CD8-positive, alpha-beta memory T cell (primary cell): ENCODE results near the gene LAMTOR5. TPM values are rescaled to one million over a fixed set of nuclear protein-coding genes. Genes with fewer than 3 reads are reported as not detected.
"Not testable (repeated sequence)": the region's sequence is repeated elsewhere in the genome, so short reads cannot be mapped to it uniquely, and the experiment has no call there.

Source experiments
- CTCF ChIA-PET: fragments of 350-600 bp; sonication (Branson Sonifier 250); formaldehyde crosslinking; loops from one replicate; lab custom pipeline; 2021; ENCODE audit warnings: antibody characterized with exemption; lab: Charles Lee
- POLR2A ChIA-PET: fragments of 350-600 bp; sonication (Branson Sonifier 250); formaldehyde crosslinking; loops from one replicate; lab custom pipeline; 2021; ENCODE audit warnings: antibody characterized with exemption; lab: Charles Lee
- DNase-seq, 5 donors: peaks; one replicate each; pipeline versions ENCODE4 v3.0.0 to v3.0.0-alpha.2; 2020 to 2022; ENCODE audit warnings: mixed read lengths in 1 of 5
- H3K27ac ChIP-seq: one replicate; pipeline ENCODE4 v1.7.0; 2013; ENCODE audit warnings: low read depth, mild to moderate bottlenecking, low read length, moderate library complexity
- H3K27me3 ChIP-seq: 2 replicates; pipeline ENCODE4 v1.7.0; 2013; ENCODE audit warnings: low read length, mild to moderate bottlenecking; ENCODE audit not compliant: insufficient read depth, poor library complexity, severe bottlenecking
- H3K36me3 ChIP-seq: 2 replicates; pipeline ENCODE4 v1.7.0; 2013; ENCODE audit warnings: mild to moderate bottlenecking, low read length, moderate library complexity; ENCODE audit not compliant: insufficient read depth
- H3K4me1 ChIP-seq: 2 replicates; pipeline ENCODE4 v1.7.0; 2013; ENCODE audit warnings: mild to moderate bottlenecking, low read length, moderate library complexity; ENCODE audit not compliant: insufficient read depth
- H3K4me3 ChIP-seq: 2 replicates; pipeline ENCODE4 v1.7.0; 2013; ENCODE audit warnings: mild to moderate bottlenecking, low read length
- H3K9me3 ChIP-seq: 2 replicates; pipeline ENCODE4 v1.7.0; 2013; ENCODE audit warnings: mild to moderate bottlenecking, low read length
- H3K27ac Mint-ChIP-seq, 8 donors: one replicate each; pipeline ENCODE4 v1.8.0; 2020 to 2021; ENCODE audit warnings: mixed read lengths in 8 of 8, mild to moderate bottlenecking in 6 of 8, inconsistent platforms in 3 of 8, moderate library complexity in 3 of 8
- H3K27me3 Mint-ChIP-seq, 2 donors: one replicate each; pipeline ENCODE4 v1.8.0; 2020 to 2021; ENCODE audit warnings: mixed read lengths in 2 of 2, mild to moderate bottlenecking in 1 of 2, moderate library complexity in 1 of 2
- H3K36me3 Mint-ChIP-seq, 3 donors: one replicate each; pipeline ENCODE4 v1.8.0; 2020 to 2021; ENCODE audit warnings: mixed read lengths in 3 of 3, inconsistent platforms in 1 of 3, mild to moderate bottlenecking in 1 of 3
- H3K4me1 Mint-ChIP-seq, 3 donors: one replicate each; pipeline ENCODE4 v1.8.0; 2020 to 2021; ENCODE audit warnings: mixed read lengths in 3 of 3, inconsistent platforms in 1 of 3, mild to moderate bottlenecking in 1 of 3
- H3K4me3 Mint-ChIP-seq, 7 donors: one replicate each; pipeline ENCODE4 v1.8.0; 2020 to 2021; ENCODE audit warnings: mixed read lengths in 7 of 7, mild to moderate bottlenecking in 6 of 7, moderate library complexity in 4 of 7, inconsistent platforms in 2 of 7
- H3K9me3 Mint-ChIP-seq, 5 donors: one replicate each; pipeline ENCODE4 v1.8.0; 2020 to 2022; ENCODE audit warnings: mixed read lengths in 5 of 5, mild to moderate bottlenecking in 3 of 5, moderate library complexity in 2 of 5, inconsistent platforms in 1 of 5
- polyA plus RNA-seq: library from polyadenylated mRNA; unstranded; fragments of 300-500 nt; fragmentation: Illumina TruSeq; gene quantifications from one replicate; pipeline ENCODE4 v1.2.3, GENCODE V29; 2021
- total RNA-seq, 2 experiments: library from RNA; stranded (reverse); gene quantifications; one replicate each; pipeline ENCODE4 v1.2.3, GENCODE V29; 2021

Gene LAMTOR5
- total and polyA plus RNA-seq, 3 experiments from 2014 or later = 148 to 262 (median 157) TPM

DNA sequence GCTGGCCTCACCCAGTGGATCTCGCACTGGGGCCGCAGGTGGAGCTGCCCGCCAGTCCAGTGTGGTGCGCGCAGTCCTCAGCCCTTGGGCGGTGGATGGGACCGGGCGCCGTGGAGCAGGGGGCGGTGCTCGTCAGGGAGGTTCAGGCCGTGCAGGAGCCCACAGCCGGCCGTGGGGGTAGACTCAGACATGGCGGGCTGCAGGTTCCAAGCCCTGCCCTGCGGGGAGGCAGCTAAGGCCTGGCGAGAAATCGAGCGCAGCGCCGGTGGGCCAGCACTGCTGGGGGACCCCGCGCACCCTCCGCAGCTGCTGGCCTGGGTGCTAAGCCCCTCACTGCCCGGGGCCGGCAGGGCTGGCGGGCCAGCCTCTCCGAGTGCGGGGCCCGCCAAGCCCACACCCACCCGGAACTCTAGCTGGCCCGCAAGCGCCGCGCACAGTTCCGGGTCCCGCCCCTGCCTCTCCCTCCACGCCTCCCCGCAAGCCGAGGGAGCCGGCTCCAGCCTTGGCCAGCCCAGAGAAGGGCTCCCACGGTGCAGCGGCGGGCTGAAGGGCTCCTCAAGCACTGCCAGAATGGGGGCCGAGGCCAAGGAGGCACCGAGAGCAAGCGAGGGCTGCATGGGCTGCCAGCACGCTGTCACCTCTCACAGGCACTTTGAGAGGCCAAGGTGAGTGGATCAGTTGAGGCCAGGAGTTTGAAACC lies 11.1 kb downstream of the LAMTOR5 start:
- H3K4me1 Mint-ChIP-seq, H3K36me3 ChIP-seq, H3K9me3 Mint-ChIP-seq, H3K27me3 ChIP-seq, H3K4me1 ChIP-seq, H3K27me3 Mint-ChIP-seq, H3K27ac Mint-ChIP-seq, H3K9me3 ChIP-seq, H3K4me3 ChIP-seq, POLR2A ChIA-PET, H3K4me3 Mint-ChIP-seq, H3K27ac ChIP-seq, DNase-seq: not testable (repeated sequence)
- H3K36me3 Mint-ChIP-seq = peaks cover 9 to 50% (median 17%) of the 10 kb centered on the region in 3 donors
- CTCF ChIA-PET = interaction anchor here (1.3 kb wide), 1 partner anchor 64 kb away, joined by 4 read pairs; no protein-coding TSS in a partner anchor

DNA sequence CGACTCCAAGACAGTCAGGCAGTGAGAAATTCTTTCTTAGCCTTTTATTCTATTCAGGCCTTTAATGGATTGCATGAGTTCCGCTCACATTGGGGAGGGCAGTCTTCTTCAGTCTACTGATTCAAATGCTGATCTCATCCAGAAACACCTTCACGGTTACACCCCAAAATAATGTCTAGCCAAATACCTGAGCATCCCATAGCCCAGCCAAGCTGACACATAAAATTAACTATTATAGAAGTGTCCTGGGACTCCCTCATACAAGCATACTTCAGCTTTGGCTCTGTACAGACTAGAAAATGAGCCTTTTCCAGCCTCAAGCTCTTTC lies 13.0 kb downstream of the LAMTOR5 start:
- H3K4me1 Mint-ChIP-seq = no peaks in the 10 kb centered on the region
- CTCF ChIA-PET = no interaction called here

DNA sequence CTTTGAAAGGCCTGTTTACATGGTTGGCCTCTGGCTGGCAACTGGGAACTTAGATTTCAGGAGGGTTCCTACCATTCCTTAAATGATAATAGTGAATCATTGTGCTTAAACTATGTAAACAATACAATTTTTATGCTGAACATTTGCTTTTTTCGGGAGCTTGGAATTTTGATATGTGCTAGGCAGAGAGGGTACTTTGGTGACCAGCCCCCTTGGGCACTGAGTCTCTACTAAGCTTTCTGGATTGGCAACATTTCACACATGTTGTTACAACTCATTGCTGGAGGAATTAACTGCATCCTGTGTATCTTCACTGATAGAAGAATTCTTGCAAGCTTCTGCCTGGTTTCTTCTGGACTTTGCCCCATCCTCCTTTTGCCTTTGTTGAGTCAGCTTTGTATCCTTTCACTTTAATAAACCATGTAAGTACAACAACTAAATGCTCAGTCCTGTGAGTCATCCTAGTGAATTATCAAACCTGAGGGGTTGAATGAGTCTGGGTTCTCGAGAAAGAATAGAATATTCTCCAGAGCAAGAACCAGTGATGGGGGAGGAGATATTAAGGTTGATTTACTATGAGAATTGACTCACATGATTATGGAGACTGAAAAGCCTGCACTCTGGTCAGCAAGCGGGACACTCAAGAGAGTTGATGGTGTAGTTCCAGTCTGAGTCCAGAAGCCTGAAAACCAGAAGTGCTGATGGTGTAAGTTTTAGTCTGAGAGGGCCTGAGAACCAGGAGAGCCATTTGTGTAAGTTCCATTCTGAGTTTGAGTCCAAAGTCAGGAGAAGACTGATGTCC lies 13.6 kb downstream of the LAMTOR5 start:
- Histone ChIP-seq H3K4me1 (no peaks in the 10 kb centered on the region), H3K9me3 (no peaks in the 10 kb centered on the region), H3K4me3 (no peak overlapping the region), H3K36me3 (no peaks in the 10 kb centered on the region), H3K27me3 (no peaks in the 10 kb centered on the region), H3K27ac (no peak overlapping the region)
- ChIA-PET CTCF (interaction anchor here (1.0 to 1.1 kb wide), 2 partner anchors 19 to 66 kb away, joined by 3 read pairs; no protein-coding TSS in a partner anchor), POLR2A (no interaction called here)
- Mint-ChIP-seq H3K4me3 (no peak overlapping the region), H3K27ac (peak overlapping the region in 1 of 8 donors; percentile 35), H3K4me1 (no peaks in the 10 kb centered on the region), H3K9me3 (no peaks in the 10 kb centered on the region), H3K36me3 (peaks cover 9 to 29% (median 18%) of the 10 kb centered on the region in 3 donors), H3K27me3 (no peaks in the 10 kb centered on the region)
- no peak for DNase-seq

More for the DNA sequence above, 13.0 kb downstream of the LAMTOR5 start:
- H3K27ac Mint-ChIP-seq = peak overlapping the region in 1 of 8 donors; percentile 35
- Histone ChIP-seq H3K27ac (no peak overlapping the region), H3K4me1 (no peaks in the 10 kb centered on the region), H3K36me3 (no peaks in the 10 kb centered on the region), H3K27me3 (no peaks in the 10 kb centered on the region), H3K4me3 (no peak overlapping the region), H3K9me3 (no peaks in the 10 kb centered on the region)
- H3K27me3 Mint-ChIP-seq = no peaks in the 10 kb centered on the region
- peaks cover 9 to 33% (median 18%) of the 10 kb centered on the region in 3 donors for H3K36me3 Mint-ChIP-seq
- H3K4me3 Mint-ChIP-seq = no peak overlapping the region
- H3K9me3 Mint-ChIP-seq = no peaks in the 10 kb centered on the region
- DNase-seq = no peak
- POLR2A ChIA-PET = no interaction called here

DNA sequence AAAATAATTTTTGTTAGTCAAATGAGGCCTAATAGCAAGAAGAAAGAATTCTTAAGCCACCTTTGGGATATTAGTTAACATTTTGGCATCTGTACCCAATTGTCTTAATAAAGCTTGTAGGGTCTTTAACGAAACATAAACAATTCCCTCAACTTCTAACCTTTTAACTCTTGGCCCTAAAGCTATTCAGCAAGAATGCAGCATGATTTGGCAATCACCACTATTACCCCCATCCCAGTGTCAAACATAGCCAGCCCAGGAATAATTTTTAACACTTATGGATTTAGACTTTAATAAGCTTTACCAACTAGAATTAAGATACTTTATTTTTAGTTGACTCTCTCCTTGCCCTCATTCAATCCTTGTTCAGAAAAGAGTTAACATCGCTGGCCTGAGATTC lies 14.2 kb downstream of the LAMTOR5 start:
- H3K36me3 Mint-ChIP-seq = peaks cover 9 to 24% (median 18%) of the 10 kb centered on the region in 3 donors
- H3K27ac Mint-ChIP-seq = no peak overlapping the region
- no peaks in the 10 kb centered on the region for H3K9me3 Mint-ChIP-seq
- POLR2A ChIA-PET = no interaction called here
- no peaks in the 10 kb centered on the region for H3K4me1 Mint-ChIP-seq
- H3K4me3 Mint-ChIP-seq = no peak overlapping the region
- no peaks in the 10 kb centered on the region for H3K9me3 ChIP-seq
- no peaks in the 10 kb centered on the region for H3K27me3 ChIP-seq
- H3K27ac ChIP-seq = no peak overlapping the region
- H3K36me3 ChIP-seq = no peaks in the 10 kb centered on the region
- H3K27me3 Mint-ChIP-seq = no peaks in the 10 kb centered on the region
- no peaks in the 10 kb centered on the region for H3K4me1 ChIP-seq
- H3K4me3 ChIP-seq = no peak overlapping the region
- no peak for DNase-seq
- CTCF ChIA-PET = interaction anchor here (1.0 to 1.1 kb wide), 2 partner anchors 19 to 66 kb away, joined by 3 read pairs; no protein-coding TSS in a partner anchor

DNA sequence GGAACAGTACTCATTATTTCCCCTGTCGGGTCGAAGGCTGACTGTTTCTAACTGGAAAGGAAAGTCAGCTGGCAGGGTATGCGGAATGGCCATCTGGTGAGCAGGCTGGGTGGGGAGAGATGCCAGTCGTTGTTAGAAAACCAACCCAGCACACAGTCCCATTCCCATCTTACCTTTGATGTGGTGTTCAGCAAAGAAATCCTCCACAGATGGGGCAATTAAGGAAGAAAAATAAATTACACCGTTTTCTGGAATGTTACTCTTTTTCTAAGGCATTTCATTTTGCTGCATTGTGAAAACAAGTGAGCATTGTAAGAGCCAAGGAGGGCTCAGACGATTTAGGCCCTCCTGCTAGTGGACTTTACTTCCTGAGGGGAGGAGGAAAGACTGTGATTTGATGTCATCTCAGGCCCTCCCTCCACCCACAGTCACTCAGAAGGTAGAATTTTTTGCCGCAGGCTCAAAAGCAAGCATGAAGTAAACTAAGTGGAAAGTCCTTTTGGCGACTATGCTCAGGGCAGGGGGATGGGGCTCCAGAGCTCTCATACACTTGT lies 16.7 kb downstream of the LAMTOR5 start, which contains the start of gene SLC16A4:
TSS of gene SLC16A4 (minus strand) at position 335 of the 554 bp plus-strand sequence. CDS start 1,703 bp downstream, outside the sequence.
- no peaks in the 10 kb centered on the region for H3K36me3 ChIP-seq
- H3K27me3 ChIP-seq = no peaks in the 10 kb centered on the region
- peak within 1 kb of the TSS in 2 of 8 donors; percentile 47 to 48 for H3K27ac Mint-ChIP-seq
- no peak within 1 kb of the TSS for H3K27ac ChIP-seq
- H3K4me3 ChIP-seq = no peak within 1 kb of the TSS
- no peaks in the 10 kb centered on the region for H3K27me3 Mint-ChIP-seq
- H3K4me3 Mint-ChIP-seq = no peak within 1 kb of the TSS
- ChIA-PET CTCF (no interaction called here), POLR2A (no interaction called here)
- no peaks in the 10 kb centered on the region for H3K4me1 Mint-ChIP-seq
- peaks cover 9 to 17% (median 15%) of the 10 kb centered on the region in 3 donors for H3K36me3 Mint-ChIP-seq
- no peaks in the 10 kb centered on the region for H3K9me3 ChIP-seq
- H3K4me1 ChIP-seq = no peaks in the 10 kb centered on the region
- H3K9me3 Mint-ChIP-seq = no peaks in the 10 kb centered on the region
- DNase-seq = no peak

DNA sequence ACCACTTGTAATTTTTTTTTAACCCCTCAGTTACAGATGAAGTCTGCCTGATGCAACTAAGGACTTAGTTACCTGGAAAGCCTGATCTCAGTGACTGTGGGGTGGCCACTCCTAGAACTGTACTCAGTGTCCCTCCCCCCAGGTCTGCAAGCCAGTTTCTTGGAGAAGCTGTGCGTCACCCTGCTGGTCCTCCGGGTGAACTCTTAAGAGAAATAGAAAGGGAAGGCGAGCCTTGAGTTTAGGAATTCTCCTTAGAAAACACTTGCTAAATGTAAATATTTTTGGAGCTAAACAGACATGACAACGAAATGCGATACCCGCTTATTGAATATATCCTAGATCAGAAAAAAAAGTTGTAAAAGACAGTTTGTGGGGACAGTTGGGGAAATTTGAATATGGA lies 17.4 kb downstream of the LAMTOR5 start:
- H3K36me3 Mint-ChIP-seq = peaks cover 4 to 11% (median 10%) of the 10 kb centered on the region in 3 donors
- H3K27me3 Mint-ChIP-seq = no peaks in the 10 kb centered on the region
- Histone ChIP-seq H3K36me3 (no peaks in the 10 kb centered on the region), H3K27me3 (no peaks in the 10 kb centered on the region), H3K4me3 (no peak overlapping the region), H3K27ac (no peak overlapping the region), H3K9me3 (no peaks in the 10 kb centered on the region), H3K4me1 (no peaks in the 10 kb centered on the region)
- DNase-seq = no peak
- ChIA-PET POLR2A (no interaction called here), CTCF (no interaction called here)
- no peak overlapping the region for H3K27ac Mint-ChIP-seq
- no peaks in the 10 kb centered on the region for H3K9me3 Mint-ChIP-seq
- no peak overlapping the region for H3K4me3 Mint-ChIP-seq
- H3K4me1 Mint-ChIP-seq = peaks cover under 1 to 3% (median under 1%) of the 10 kb centered on the region in 3 donors

DNA sequence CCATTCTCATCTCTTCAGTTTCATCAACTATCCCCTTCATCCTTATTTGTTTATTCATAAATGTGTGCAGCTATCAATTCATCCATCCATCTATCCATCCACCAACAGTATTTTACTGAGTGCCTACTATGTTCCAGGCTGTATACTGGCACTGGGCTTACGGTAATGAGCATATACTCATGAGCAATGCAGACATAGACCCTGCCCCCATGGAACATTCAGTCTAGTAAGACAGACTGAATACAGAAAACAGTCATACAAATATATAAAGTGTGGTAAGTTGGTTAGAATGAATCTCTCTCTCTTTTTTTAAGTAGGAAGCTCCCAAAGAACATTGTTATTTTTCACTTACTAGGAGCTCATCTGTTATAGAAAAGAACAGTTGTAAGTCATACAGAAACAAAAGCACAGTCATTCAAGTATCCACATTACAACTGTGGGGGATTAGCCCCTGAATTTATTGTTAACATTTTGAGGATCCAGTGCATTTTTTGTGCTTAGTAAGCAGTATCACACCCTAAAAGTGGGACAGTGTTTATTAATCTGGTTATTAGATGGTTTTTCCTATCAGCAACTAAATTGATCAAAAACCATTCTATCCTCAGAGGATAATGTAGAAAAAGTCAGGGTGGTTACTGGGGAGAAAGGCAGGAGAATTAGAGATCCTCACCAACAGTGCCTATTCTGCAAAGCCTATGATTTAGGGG lies 20.3 kb downstream of the LAMTOR5 start:
- DNase-seq = no peak
- ChIA-PET POLR2A (no interaction called here), CTCF (no interaction called here)
- H3K9me3 ChIP-seq = no peaks in the 10 kb centered on the region
- peaks cover 10% of the 10 kb centered on the region for H3K4me1 ChIP-seq
- Mint-ChIP-seq H3K27me3 (no peaks in the 10 kb centered on the region), H3K36me3 (peaks cover 0 to 2% (median 1%) of the 10 kb centered on the region in 3 donors), H3K27ac (peak overlapping the region in 1 of 8 donors; percentile 0), H3K9me3 (no peaks in the 10 kb centered on the region), H3K4me3 (no peak overlapping the region), H3K4me1 (peaks cover 15 to 21% (median 20%) of the 10 kb centered on the region in 3 donors)
- no peak overlapping the region for H3K27ac ChIP-seq
- no peak overlapping the region for H3K4me3 ChIP-seq
- H3K36me3 ChIP-seq = no peaks in the 10 kb centered on the region
- no peaks in the 10 kb centered on the region for H3K27me3 ChIP-seq
